Aortic smooth muscle cell (primary cell): ENCODE measurements around the gene TMEM31. TPM values are rescaled to one million over a fixed set of nuclear protein-coding genes. Genes with fewer than 3 reads are reported as not detected.

Source experiments
- total RNA-seq: library from RNA; depleted of rRNA; stranded (reverse); fragments of >200 nt; gene quantifications from 2 replicates; pipeline ENCODE4 v1.2.3, GENCODE V29; 2014

TMEM31 gene, protein sequence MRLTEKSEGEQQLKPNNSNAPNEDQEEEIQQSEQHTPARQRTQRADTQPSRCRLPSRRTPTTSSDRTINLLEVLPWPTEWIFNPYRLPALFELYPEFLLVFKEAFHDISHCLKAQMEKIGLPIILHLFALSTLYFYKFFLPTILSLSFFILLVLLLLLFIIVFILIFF
- not detected in 2 replicates for total RNA-seq

DNA sequence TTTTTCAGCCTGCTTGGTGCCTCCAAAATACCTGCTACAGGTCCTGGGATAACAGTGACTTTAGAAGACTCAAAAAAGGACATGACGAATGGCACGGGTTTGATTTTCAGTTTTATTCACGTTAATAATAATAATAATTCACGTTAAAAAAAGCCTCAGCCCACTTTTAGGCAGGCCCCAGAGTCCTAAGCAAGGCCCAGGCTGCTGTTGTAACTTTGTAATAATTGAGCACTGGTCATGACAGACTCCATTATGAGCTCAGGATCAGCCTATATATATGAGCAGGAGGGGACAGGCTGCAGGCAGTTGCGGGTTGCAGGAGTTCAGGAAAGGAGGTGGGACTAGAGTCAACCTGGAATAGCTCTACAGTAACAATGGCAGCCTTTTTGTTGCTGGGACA lies at the start of gene TMEM31:
Gene TMEM31, plus strand, starts transcription at position 301 of the 400 bp plus-strand sequence. CDS start 1,350 bp downstream, outside the sequence.

GRCh38 chrX:103686199-103687072 lies 24.3 kb upstream of the TMEM31 start, which contains the start of gene MORF4L2:
Gene MORF4L2 (minus strand): TSS chrX:103686699. CDS start chrX:103677027, 9,672 bp downstream.

Other genes with a start within 250 kb of the TMEM31 start
- gene RAB40A, start 191.4 kb upstream of the TMEM31 start, total RNA-seq, result 0.12 TPM in 1 of 2 replicates, not detected in the other
- gene TCEAL4, start 125.4 kb upstream of the TMEM31 start, total RNA-seq, result 74.1 and 75.7 TPM in 2 replicates
- 22.6 and 27.9 TPM in 2 replicates for gene TCEAL3, start 102.9 kb upstream of the TMEM31 start, total RNA-seq
- 32.8 and 36.5 TPM in 2 replicates for gene TCEAL1, start 81.9 kb upstream of the TMEM31 start, total RNA-seq
- 517 and 555 TPM in 2 replicates for gene MORF4L2, start 24.2 kb upstream of the TMEM31 start, total RNA-seq
- 0.12 TPM in 1 of 2 replicates, not detected in the other for gene PLP1, start 65.9 kb downstream of the TMEM31 start, total RNA-seq
- gene RAB9B, start 121.3 kb downstream of the TMEM31 start, total RNA-seq, result 0.50 and 0.66 TPM in 2 replicates